ENCODE measurements around the gene HES3.

Gene HES3

DNA sequence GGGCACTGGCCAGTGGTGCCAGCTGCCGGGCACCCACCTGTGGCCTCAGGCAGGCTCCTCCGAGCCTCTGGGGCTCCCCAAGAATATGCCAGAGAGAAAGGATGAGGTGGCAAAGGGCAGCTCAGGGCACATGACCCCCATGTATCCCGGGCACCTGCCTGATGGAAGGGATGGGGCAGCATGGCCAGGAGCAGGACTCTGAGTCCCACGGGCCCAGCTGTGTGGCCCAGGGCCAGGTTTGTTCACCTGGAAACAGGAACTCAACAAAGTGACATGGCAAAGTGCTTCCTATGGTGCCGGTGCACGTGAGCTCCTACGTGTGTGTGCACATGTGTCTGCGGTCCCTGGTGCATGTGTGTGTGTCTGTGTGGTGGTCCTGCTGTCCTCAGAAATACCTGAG lies 26.4 kb downstream of the HES3 start:
- H3K4me3 ChIP-seq (ENCODE audit: low read depth, low read length) = no peak overlapping the region
- no peak for DNase-seq (ENCODE audit: low read depth)
- TF ChIP-seq, protein P1, sequence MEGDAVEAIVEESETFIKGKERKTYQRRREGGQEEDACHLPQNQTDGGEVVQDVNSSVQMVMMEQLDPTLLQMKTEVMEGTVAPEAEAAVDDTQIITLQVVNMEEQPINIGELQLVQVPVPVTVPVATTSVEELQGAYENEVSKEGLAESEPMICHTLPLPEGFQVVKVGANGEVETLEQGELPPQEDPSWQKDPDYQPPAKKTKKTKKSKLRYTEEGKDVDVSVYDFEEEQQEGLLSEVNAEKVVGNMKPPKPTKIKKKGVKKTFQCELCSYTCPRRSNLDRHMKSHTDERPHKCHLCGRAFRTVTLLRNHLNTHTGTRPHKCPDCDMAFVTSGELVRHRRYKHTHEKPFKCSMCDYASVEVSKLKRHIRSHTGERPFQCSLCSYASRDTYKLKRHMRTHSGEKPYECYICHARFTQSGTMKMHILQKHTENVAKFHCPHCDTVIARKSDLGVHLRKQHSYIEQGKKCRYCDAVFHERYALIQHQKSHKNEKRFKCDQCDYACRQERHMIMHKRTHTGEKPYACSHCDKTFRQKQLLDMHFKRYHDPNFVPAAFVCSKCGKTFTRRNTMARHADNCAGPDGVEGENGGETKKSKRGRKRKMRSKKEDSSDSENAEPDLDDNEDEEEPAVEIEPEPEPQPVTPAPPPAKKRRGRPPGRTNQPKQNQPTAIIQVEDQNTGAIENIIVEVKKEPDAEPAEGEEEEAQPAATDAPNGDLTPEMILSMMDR (IDR thresholded peaks at IDR 0.05; ENCODE audit: insufficient read depth, low read depth, low read length, missing control alignments) = no peak

DNA sequence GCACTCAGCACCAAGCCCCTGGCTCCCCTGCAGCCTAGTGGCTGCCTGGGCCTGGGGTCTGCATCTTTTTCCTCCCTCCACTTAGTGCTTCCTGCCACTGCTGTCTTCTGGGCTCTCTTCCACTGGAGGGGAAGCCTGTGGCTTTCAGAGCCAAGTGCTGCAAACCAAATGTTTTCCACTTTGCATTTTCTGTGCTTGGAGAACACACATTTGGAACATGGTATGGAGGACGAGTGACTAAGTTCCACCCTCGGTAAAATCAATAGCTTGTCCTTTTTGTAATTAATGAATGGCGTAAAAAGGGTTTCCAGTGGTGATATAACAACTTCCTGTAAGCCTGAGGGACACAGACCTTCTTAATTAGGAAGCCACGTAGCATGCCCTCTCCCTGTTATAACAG lies 27.0 kb downstream of the HES3 start:
- DNase-seq (ENCODE audit: low read depth) = no peak

DNA sequence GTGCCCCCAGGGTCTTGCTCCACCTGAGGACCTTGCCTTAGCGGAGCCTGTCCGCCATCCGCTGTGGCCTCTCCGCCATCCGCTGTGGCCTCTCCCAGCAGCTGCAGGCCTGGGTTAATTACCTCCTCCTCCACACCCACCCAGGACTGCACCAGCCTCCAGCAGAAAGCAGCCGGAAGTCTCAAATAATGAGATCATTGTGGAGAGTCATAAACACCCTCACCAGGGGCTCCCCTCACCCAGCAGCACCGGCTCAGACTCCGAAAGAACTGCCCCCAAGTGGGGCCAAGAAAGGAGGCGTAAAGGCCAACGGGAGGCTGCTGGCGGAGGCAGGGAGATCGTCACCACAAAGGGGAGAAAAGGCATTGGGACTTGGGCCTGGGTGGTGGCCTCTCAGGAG lies 27.6 kb downstream of the HES3 start:
- no peak for DNase-seq (ENCODE audit: low read depth)
- TF ChIP-seq, protein P1 (IDR thresholded peaks at IDR 0.05; ENCODE audit: insufficient read depth, low read depth, low read length, missing control alignments) = no peak
- no peak overlapping the region for H3K4me3 ChIP-seq (ENCODE audit: low read depth, low read length)

More for the DNA sequence above, 27.0 kb downstream of the HES3 start:
- TF ChIP-seq, protein P1 (IDR thresholded peaks at IDR 0.05; ENCODE audit: insufficient read depth, low read depth, low read length, missing control alignments) = no peak
- H3K4me3 ChIP-seq (ENCODE audit: low read depth, low read length) = no peak overlapping the region

DNA sequence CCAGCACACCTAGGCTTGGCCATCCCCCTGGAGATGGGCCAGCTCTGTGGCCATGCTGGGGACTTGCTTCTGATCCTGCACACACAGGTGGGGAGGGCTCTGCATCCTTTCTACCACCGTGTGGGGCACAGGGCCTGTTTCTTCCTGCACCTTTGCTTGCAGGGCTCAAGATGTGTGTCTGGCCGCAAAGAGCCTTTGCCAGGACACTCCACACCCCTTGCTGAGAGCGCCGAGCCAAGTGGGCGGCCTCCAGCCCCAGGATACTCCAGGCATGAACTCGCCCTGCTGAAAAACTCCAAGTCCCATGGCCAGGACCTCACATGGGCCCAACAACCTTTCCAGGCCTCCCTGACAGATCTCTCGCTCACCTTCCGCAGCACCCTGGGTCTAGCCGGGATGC lies 28.5 kb downstream of the HES3 start:
- no peak for DNase-seq (ENCODE audit: low read depth)
- TF ChIP-seq, protein P1 (IDR thresholded peaks at IDR 0.05; ENCODE audit: insufficient read depth, low read depth, low read length, missing control alignments) = no peak
- H3K4me3 ChIP-seq (ENCODE audit: low read depth, low read length) = no peak overlapping the region

DNA sequence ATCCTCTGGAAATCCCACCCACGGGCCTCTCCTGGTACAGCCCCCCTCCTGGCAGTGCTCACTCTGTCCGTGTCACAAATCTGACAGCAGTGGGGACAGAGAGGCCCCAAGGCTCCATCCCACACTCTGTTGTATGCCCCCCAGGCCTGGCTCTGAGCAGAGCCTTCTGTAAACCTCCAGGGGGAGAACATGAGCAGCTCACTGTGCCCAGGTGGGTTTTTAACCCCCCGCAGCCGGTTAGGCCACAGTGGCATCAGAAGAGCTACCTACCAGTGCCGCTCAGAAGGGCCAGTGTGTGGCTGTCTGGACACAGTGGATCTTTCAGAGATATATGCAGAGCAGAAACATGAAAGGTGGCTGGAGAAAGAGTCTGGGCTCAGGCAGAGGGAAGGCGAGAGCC lies 28.9 kb downstream of the HES3 start:
- no peak for DNase-seq (ENCODE audit: low read depth)
- TF ChIP-seq, protein P1 (IDR thresholded peaks at IDR 0.05; ENCODE audit: insufficient read depth, low read depth, low read length, missing control alignments) = no peak
- no peak overlapping the region for H3K4me3 ChIP-seq (ENCODE audit: low read depth, low read length)

DNA sequence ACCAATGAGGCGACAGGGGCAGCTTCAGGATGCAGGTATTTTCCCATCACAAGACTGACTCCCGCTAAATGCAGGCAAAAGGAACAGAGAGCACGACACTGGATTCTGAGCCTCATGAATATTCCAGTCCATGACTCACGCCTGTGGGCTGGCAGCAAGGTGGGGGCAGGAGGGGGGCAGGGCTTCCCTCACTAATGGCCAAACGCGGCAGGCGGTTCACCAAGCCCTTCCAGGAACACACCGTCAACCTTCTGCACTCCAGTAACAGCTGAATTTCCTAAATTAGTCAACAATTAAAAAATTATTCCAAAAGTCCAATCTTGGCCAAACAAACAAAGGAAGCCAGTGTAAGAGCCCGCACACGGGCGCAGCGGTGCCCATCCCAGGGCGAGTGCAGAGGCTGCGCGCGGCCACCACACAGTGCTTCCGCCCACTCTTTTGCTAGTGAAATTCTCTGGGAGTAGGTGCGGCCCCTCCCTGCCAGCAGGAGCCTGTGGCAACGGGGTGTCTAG lies 29.5 kb downstream of the HES3 start:
- TF ChIP-seq, protein P1 (IDR thresholded peaks at IDR 0.05; ENCODE audit: insufficient read depth, low read depth, low read length, missing control alignments) = no peak
- no peak overlapping the region for H3K4me3 ChIP-seq (ENCODE audit: low read depth, low read length)
- DNase-seq (ENCODE audit: low read depth) = no peak

DNA sequence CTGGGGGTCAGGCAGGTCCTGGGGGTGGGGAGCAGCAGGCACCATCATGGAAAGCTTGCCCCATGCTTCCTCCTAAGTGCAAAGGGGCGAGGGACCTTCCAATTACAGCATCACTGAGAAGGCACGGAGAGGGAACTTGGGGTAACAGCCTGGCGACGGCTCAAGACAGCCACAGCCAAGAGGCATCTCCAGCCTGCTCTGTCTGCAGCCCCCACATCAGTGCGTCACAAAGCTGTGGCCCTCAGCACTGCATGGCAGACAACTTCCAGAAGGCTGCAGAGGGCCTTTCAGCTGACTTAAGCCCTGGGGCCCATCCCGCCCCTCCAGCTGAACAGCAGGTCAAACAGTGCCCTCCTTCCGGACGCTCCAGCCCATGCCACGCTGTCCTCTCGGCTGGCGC lies 30.1 kb downstream of the HES3 start:
- TF ChIP-seq, protein P1 (IDR thresholded peaks at IDR 0.05; ENCODE audit: insufficient read depth, low read depth, low read length, missing control alignments) = no peak
- H3K4me3 ChIP-seq (ENCODE audit: low read depth, low read length) = no peak overlapping the region
- DNase-seq (ENCODE audit: low read depth) = no peak

Measured in GM12865 (cell line).